Measurements from ENCODE around the gene MCEMP1. TPM values are rescaled to one million over a fixed set of nuclear protein-coding genes. Genes with fewer than 3 reads are reported as not detected.

Gene MCEMP1
- total RNA-seq, 1 experiment from 2014 or later, result not detected

GRCh38 chr19:7701049-7701653, 24.3 kb downstream of the MCEMP1 start:
- in situ Hi-C loops (cut with HindIII; ENCODE audit: low pct_unique_long_range_greater_than_20kb, low sequenced_read_pairs) (no loop called here), intact Hi-C loops (cut with micrococcal nuclease; ENCODE audit: unreplicated experiment) (no loop called here)
- Histone ChIP-seq H3K27me3 (ENCODE audit: control insufficient read depth, insufficient read depth, low read length) (peaks cover 2% of the 10 kb centered on the region; the same call in 1 of the 2 replicates), H3K4me1 (ENCODE audit: control insufficient read depth, insufficient read depth, low read length) (no peaks in the 10 kb centered on the region), H3K36me3 (ENCODE audit: control insufficient read depth, insufficient read depth, low read length) (no peaks in the 10 kb centered on the region), H3K27ac (ENCODE audit: low read length) (no peak overlapping the region), H3K4me3 (ENCODE audit: low read depth in 2 of 2, low read length in 2 of 2) (no peak overlapping the region), H3K9me3 (ENCODE audit: control insufficient read depth, insufficient read depth, low read depth, low read length) (no peaks in the 10 kb centered on the region)
- ChIA-PET CTCF (no interaction called here), POLR2A (no interaction called here)
- no peak for DNase-seq (ENCODE audit: low read depth, low spot score)
- TF ChIP-seq POLR2AphosphoS5 (IDR thresholded peaks at IDR 0.05; ENCODE audit: low read depth, low read length) (no peak), TCF7L2 (IDR thresholded peaks at IDR 0.05; ENCODE audit: low read depth, low read length) (no peak), SIN3A (IDR thresholded peaks at IDR 0.05; ENCODE audit: borderline replicate concordance, insufficient read depth, low read depth, low read length) (no peak), CTCF (IDR thresholded peaks at IDR 0.05) (no peak), REST (IDR thresholded peaks at IDR 0.05; ENCODE audit: insufficient read depth in 1 of 2, low read depth in 2 of 2, low read length in 1 of 2) (no peak)
- no peak for ATAC-seq
- no TSS peak for BruUV-seq (replicated peaks)

DNA sequence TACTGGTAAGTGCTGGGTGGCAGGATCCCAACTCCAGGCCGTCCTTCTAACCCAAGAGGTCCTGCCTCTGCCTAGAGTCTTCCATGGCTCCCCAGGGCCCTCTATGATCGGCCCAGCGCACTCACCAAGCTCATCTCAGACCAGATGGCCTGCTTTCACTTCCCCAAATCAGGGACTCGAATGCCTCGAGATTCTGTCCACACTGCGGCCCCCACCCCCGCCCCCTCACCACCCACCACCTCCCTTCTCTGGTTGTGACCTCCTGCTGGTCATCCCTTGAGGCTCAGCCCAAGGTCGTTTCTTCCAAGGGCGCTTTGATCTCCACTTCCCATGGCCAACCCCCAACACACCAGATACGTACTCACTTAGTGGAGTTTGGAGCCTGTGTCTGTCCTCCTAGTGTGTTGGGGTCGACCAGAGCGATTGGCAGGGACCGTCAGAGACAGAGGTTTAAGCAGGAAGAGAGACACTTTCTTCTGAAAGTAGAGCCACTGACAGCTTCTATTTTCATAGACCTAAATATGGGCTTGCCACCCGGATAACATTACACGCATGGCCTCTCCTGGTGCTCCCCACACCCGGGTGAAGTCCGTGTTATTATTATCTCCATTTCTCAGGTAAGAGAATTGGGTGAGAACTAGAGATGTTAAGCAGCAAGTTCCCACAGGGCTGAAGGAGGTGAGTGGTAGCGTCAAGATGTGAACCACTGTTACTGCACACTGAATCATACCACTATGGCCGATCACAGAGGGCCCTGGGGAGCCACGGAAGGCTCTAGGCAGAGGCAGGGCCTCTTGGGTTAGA, 25.0 kb downstream of the MCEMP1 start, which contains the start of gene FCER2:
TSS of gene FCER2 (minus strand) at position 478 of the 804 bp plus-strand sequence. CDS start 2,371 bp downstream, outside the sequence.
- H3K27me3 ChIP-seq (ENCODE audit: control insufficient read depth, insufficient read depth, low read length), result peaks cover 2% of the 10 kb centered on the region; the same call in 1 of the 2 replicates
- ATAC-seq (no peak), DNase-seq (ENCODE audit: low read depth, low spot score) (no peak)
- ChIA-PET CTCF (no interaction called here), POLR2A (no interaction called here)
- H3K36me3 ChIP-seq (ENCODE audit: control insufficient read depth, insufficient read depth, low read length), result no peaks in the 10 kb centered on the region
- no peak within 1 kb of the TSS for H3K27ac ChIP-seq (ENCODE audit: low read length)
- TF ChIP-seq CTCF (IDR thresholded peaks at IDR 0.05) (no peak), POLR2AphosphoS5 (IDR thresholded peaks at IDR 0.05; ENCODE audit: low read depth, low read length) (no peak), TCF7L2 (IDR thresholded peaks at IDR 0.05; ENCODE audit: low read depth, low read length) (no peak), REST (IDR thresholded peaks at IDR 0.05; ENCODE audit: insufficient read depth in 1 of 2, low read depth in 2 of 2, low read length in 1 of 2) (no peak), SIN3A (IDR thresholded peaks at IDR 0.05; ENCODE audit: borderline replicate concordance, insufficient read depth, low read depth, low read length) (no peak)
- H3K4me3 ChIP-seq (ENCODE audit: low read depth in 2 of 2, low read length in 2 of 2), result no peak within 1 kb of the TSS
- BruUV-seq (replicated peaks), result no TSS peak
- no peaks in the 10 kb centered on the region for H3K4me1 ChIP-seq (ENCODE audit: control insufficient read depth, insufficient read depth, low read length)
- in situ Hi-C loops (cut with HindIII; ENCODE audit: low pct_unique_long_range_greater_than_20kb, low sequenced_read_pairs) (no loop called here), intact Hi-C loops (cut with micrococcal nuclease; ENCODE audit: unreplicated experiment) (no loop called here)
- no peaks in the 10 kb centered on the region for H3K9me3 ChIP-seq (ENCODE audit: control insufficient read depth, insufficient read depth, low read depth, low read length)
